Measurements from ENCODE around the gene GABARAPL1.

DNA sequence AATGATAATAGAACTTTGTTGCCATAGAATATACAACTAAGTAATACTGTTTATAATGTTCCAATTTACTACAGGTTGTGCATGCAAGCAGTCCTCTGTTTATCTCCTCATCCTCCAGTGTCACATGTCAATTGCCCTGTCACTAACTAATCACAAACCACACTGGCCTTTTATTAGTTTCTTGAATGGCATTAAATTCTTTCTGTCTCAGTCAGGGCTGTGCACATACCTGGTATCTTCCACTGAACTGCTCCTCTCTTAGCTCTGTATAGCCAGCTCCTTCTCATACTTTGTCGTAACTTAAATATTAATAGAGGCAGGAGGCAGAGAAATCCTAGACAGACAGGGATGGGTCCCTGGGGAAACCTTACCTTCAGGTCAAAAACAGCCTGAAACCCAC is 24.0 kb downstream of the GABARAPL1 start:
- TF ChIP-seq, protein P1, sequence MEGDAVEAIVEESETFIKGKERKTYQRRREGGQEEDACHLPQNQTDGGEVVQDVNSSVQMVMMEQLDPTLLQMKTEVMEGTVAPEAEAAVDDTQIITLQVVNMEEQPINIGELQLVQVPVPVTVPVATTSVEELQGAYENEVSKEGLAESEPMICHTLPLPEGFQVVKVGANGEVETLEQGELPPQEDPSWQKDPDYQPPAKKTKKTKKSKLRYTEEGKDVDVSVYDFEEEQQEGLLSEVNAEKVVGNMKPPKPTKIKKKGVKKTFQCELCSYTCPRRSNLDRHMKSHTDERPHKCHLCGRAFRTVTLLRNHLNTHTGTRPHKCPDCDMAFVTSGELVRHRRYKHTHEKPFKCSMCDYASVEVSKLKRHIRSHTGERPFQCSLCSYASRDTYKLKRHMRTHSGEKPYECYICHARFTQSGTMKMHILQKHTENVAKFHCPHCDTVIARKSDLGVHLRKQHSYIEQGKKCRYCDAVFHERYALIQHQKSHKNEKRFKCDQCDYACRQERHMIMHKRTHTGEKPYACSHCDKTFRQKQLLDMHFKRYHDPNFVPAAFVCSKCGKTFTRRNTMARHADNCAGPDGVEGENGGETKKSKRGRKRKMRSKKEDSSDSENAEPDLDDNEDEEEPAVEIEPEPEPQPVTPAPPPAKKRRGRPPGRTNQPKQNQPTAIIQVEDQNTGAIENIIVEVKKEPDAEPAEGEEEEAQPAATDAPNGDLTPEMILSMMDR (IDR thresholded peaks at IDR 0.05) = no peak
- no peak for TF ChIP-seq POLR2A (IDR thresholded peaks at IDR 0.05)

All from heart left ventricle (tissue), 13 donors.